Measurements from ENCODE around the gene COL16A1.

GRCh38 chr1:31687601-31688000, 16.2 kb downstream of the COL16A1 start:
- no peak for TF ChIP-seq CTCF (IDR thresholded peaks at IDR 0.05)
- TF ChIP-seq POLR2A (IDR thresholded peaks at IDR 0.05): no peak
